Measurements from ENCODE around the gene PHF20. TPM values are rescaled to one million over a fixed set of nuclear protein-coding genes. Genes with fewer than 3 reads are reported as not detected.

Gene PHF20
- total RNA-seq, 1 experiment from 2014 or later: 37.2 TPM

DNA sequence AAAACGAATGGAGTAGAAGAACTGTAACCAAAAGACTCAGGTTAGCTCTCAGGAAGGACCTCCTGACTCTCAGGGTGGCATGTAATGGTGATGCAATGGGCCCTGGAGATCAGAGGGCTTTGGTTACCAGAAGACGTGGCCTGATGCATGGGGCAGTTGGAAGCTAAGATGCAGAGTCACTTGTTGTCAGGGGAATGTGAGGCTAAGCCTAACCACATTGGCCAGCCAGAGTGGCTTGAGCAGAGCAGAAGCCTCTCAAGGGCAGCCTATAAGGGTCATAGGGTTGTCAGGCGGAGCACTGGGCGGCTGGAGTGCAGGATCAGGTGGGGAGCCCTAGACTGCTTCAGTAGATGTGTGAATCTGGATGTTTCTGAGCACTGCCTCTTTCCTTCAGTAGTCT, 202.4 kb downstream of the PHF20 start:
- TF ChIP-seq EZH2phosphoT487 (IDR thresholded peaks at IDR 0.05; ENCODE audit: borderline replicate concordance, low read length): no peak
- TF ChIP-seq EZH2 (IDR thresholded peaks at IDR 0.05; ENCODE audit: low read length, unreplicated experiment): no peak
- TF ChIP-seq, protein P1, sequence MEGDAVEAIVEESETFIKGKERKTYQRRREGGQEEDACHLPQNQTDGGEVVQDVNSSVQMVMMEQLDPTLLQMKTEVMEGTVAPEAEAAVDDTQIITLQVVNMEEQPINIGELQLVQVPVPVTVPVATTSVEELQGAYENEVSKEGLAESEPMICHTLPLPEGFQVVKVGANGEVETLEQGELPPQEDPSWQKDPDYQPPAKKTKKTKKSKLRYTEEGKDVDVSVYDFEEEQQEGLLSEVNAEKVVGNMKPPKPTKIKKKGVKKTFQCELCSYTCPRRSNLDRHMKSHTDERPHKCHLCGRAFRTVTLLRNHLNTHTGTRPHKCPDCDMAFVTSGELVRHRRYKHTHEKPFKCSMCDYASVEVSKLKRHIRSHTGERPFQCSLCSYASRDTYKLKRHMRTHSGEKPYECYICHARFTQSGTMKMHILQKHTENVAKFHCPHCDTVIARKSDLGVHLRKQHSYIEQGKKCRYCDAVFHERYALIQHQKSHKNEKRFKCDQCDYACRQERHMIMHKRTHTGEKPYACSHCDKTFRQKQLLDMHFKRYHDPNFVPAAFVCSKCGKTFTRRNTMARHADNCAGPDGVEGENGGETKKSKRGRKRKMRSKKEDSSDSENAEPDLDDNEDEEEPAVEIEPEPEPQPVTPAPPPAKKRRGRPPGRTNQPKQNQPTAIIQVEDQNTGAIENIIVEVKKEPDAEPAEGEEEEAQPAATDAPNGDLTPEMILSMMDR (conservative IDR thresholded peaks at IDR 0.05; ENCODE audit: low read depth, low read length): no peak
- H3K27me3 ChIP-seq (ENCODE audit: low read length): no peaks in the 10 kb centered on the region
- no peaks in the 10 kb centered on the region for H3K4me1 ChIP-seq (ENCODE audit: insufficient read depth, low read length)
- H3K36me3 ChIP-seq (ENCODE audit: low read depth, low read length): no peaks in the 10 kb centered on the region
- no peaks in the 10 kb centered on the region for H3K9me3 ChIP-seq (ENCODE audit: low read length)
- H3K4me3 ChIP-seq (ENCODE audit: low read length): no peak overlapping the region
- ChIA-PET CTCF (interaction anchor here (0.6 kb wide), 1 partner anchor 343 kb away, joined by 6 read pairs; no protein-coding TSS in a partner anchor), POLR2A (ENCODE audit: unreplicated experiment) (no interaction called here)
- intact Hi-C loops (cut with micrococcal nuclease): no loop called here
- ATAC-seq: no peak
- H2AFZ ChIP-seq (ENCODE audit: low read length): no peak overlapping the region
- H3K9ac ChIP-seq (ENCODE audit: low read length): no peak overlapping the region
- no peaks in the 10 kb centered on the region for H4K20me1 ChIP-seq (ENCODE audit: low read length)
- no peak overlapping the region for H3K27ac ChIP-seq (ENCODE audit: low read length)
- H3K4me2 ChIP-seq (ENCODE audit: low read length): no peak overlapping the region
- H3K79me2 ChIP-seq (ENCODE audit: low read length): no peaks in the 10 kb centered on the region
- H3F3A ChIP-seq (ENCODE audit: low read length, unreplicated experiment): no peaks in the 10 kb centered on the region
- DNase-seq: no peak
- no TSS peak for BruUV-seq (replicated peaks)
- H3K9me2 ChIP-seq (replicated peaks; ENCODE audit: low read length): no peaks in the 10 kb centered on the region

DNA sequence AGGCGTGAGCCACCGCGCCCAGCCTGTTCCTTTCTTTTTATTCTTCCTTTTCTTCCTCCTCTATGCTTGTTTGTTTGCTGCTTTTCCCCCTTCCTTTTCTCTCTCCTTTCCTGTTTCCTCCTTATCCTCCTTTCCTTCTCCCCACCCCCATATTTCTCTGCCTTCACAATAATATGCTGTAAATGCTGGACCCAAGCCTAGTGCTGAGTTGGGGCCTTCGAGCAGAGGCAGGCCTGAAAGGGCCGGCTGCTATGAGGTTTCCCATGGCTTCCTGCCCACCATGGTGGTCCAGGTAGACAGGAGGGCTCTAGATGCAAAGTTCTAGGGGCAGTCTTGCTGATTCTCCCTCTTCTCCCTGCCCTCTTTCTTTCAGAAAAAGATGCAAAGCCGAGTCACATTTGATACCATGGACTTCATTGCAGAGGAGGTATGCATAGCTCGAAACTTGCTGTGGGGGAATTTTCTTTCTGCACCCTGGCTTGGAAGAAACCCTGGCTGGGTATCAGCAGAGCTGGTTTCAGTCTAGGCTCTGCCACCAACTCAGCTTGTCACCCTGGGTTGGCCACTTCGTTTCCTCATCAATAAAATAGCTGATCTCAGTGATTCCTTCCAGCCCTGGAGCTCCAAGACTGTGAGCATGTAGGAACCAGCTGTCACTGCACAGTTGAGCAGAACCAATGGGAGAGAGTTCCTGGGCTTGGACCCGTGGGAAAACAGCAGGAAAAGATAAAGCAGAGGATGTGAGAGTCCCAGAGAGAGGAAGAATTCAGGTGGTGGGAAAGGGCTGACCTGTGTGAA, 204.0 kb downstream of the PHF20 start:
- Histone ChIP-seq H3F3A (ENCODE audit: low read length, unreplicated experiment) (no peaks in the 10 kb centered on the region), H3K79me2 (ENCODE audit: low read length) (no peaks in the 10 kb centered on the region), H3K27ac (ENCODE audit: low read length) (no peak overlapping the region), H2AFZ (ENCODE audit: low read length) (no peak overlapping the region), H3K4me2 (ENCODE audit: low read length) (no peak overlapping the region), H3K9me3 (ENCODE audit: low read length) (no peaks in the 10 kb centered on the region), H3K27me3 (ENCODE audit: low read length) (no peaks in the 10 kb centered on the region), H3K9ac (ENCODE audit: low read length) (no peak overlapping the region), H3K4me1 (ENCODE audit: insufficient read depth, low read length) (no peaks in the 10 kb centered on the region; the same call in 1 of the 2 replicates), H3K36me3 (ENCODE audit: low read depth, low read length) (no peaks in the 10 kb centered on the region), H3K4me3 (ENCODE audit: low read length) (no peak overlapping the region), H4K20me1 (ENCODE audit: low read length) (no peaks in the 10 kb centered on the region), H3K9me2 (replicated peaks; ENCODE audit: low read length) (no peaks in the 10 kb centered on the region)
- POLR2A ChIA-PET (ENCODE audit: unreplicated experiment): no interaction called here
- intact Hi-C loops (cut with micrococcal nuclease): no loop called here
- DNase-seq (no peak), ATAC-seq (no peak)
- TF ChIP-seq EZH2phosphoT487 (IDR thresholded peaks at IDR 0.05; ENCODE audit: borderline replicate concordance, low read length) (no peak), EZH2 (IDR thresholded peaks at IDR 0.05; ENCODE audit: low read length, unreplicated experiment) (no peak)
- TF ChIP-seq, protein P1 (conservative IDR thresholded peaks at IDR 0.05; ENCODE audit: low read depth, low read length): no peak
- CTCF ChIA-PET: interaction anchor here (1.0 kb wide), 1 partner anchor 227 kb away, joined by 3 read pairs; no protein-coding TSS in a partner anchor
- no TSS peak for BruUV-seq (replicated peaks)

DNA sequence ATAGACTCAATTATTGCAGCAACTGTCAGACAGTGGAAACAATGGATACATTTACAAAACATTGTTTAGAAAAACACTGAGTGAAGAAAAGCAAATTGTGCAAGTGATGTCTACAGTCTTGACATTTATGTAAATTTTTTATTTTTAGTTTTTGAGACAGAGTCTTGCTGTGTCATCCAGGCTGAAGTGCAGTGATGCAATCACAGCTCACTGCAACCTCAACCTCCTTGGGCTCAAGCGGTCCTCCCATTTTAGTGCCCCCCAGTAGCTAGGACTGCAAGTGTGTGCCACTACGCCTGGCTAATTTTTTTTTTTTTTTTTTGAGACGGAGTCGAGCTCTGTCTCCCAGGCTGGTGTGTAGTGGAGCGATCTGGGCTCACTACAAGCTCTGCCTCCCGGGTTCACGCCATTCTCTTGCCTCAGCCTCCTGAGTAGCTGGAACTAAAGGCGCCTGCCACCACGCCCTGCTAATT, 206.3 kb downstream of the PHF20 start:
- ChIA-PET POLR2A (ENCODE audit: unreplicated experiment) (no interaction called here), CTCF (interaction anchor here (0.6 kb wide), 1 partner anchor 12 kb away, joined by 5 read pairs; no protein-coding TSS in a partner anchor)
- H3K27me3 ChIP-seq (ENCODE audit: low read length): no peaks in the 10 kb centered on the region
- no peak overlapping the region for H3K27ac ChIP-seq (ENCODE audit: low read length)
- H3K9me2 ChIP-seq (replicated peaks; ENCODE audit: low read length): no peaks in the 10 kb centered on the region
- no TSS peak for BruUV-seq (replicated peaks)
- no peaks in the 10 kb centered on the region for H3K9me3 ChIP-seq (ENCODE audit: low read length)
- H3K4me3 ChIP-seq (ENCODE audit: low read length): no peak overlapping the region
- intact Hi-C loops (cut with micrococcal nuclease): no loop called here
- H4K20me1 ChIP-seq (ENCODE audit: low read length): no peaks in the 10 kb centered on the region
- H3K4me1 ChIP-seq (ENCODE audit: insufficient read depth, low read length): no peaks in the 10 kb centered on the region; the same call in 1 of the 2 replicates
- H3K79me2 ChIP-seq (ENCODE audit: low read length): no peaks in the 10 kb centered on the region
- H3K9ac ChIP-seq (ENCODE audit: low read length): no peak overlapping the region
- no peak overlapping the region for H3K4me2 ChIP-seq (ENCODE audit: low read length)
- no peaks in the 10 kb centered on the region for H3F3A ChIP-seq (ENCODE audit: low read length, unreplicated experiment)
- H2AFZ ChIP-seq (ENCODE audit: low read length): no peak overlapping the region
- no peaks in the 10 kb centered on the region for H3K36me3 ChIP-seq (ENCODE audit: low read depth, low read length)
- TF ChIP-seq EZH2 (IDR thresholded peaks at IDR 0.05; ENCODE audit: low read length, unreplicated experiment) (no peak), EZH2phosphoT487 (IDR thresholded peaks at IDR 0.05; ENCODE audit: borderline replicate concordance, low read length) (no peak)
- TF ChIP-seq, protein P1 (conservative IDR thresholded peaks at IDR 0.05; ENCODE audit: low read depth, low read length): no peak
- ATAC-seq (no peak), DNase-seq (no peak)
